Sigmoid colon (tissue), 7 donors: Measurements from ENCODE around the gene STARD3NL. TPM values are rescaled to one million over a fixed set of nuclear protein-coding genes. Genes with fewer than 3 reads are reported as not detected.

Experiments
- DNase-seq: peaks from one replicate; pipeline ENCODE4 v3.0.0-alpha.2; 2019
- H3K27ac ChIP-seq, 4 donors: fragments of 200-600 bp; sonication (generic); one replicate each; pipeline ENCODE4 v1.5.1; 2016 to 2019; ENCODE audit warnings: mild to moderate bottlenecking in 1 of 4
- H3K27me3 ChIP-seq, 3 donors: fragments of 200-600 bp; sonication (generic); one replicate each; pipeline ENCODE4 v1.5.1; 2019; ENCODE audit warnings: mild to moderate bottlenecking in 1 of 3
- H3K36me3 ChIP-seq, 4 donors: fragments of 200-600 bp; sonication (generic); one replicate each; pipeline ENCODE4 v1.5.1; 2016 to 2019
- H3K4me1 ChIP-seq, 4 donors: fragments of 200-600 bp; sonication (generic); one replicate each; pipeline ENCODE4 v1.5.1; 2017 to 2019
- H3K4me3 ChIP-seq, 4 donors: fragments of 200-600 bp; sonication (generic); one replicate each; pipeline ENCODE4 v1.5.1; 2017 to 2019; ENCODE audit warnings: mild to moderate bottlenecking in 2 of 4, moderate library complexity in 1 of 4
- H3K9me3 ChIP-seq, 4 donors: fragments of 200-600 bp in 3 of 4; sonication (generic) in 3 of 4; one replicate each; pipeline versions ENCODE4 v1.5.1 to v1.6.1; 2013 to 2019
- EP300 ChIP-seq, 4 donors: sonication (generic); formaldehyde crosslinking; IDR thresholded peaks; one replicate each; pipeline ENCODE4 v1.6.1; 2017; ENCODE audit warnings: antibody characterized with exemption in 4 of 4
- POLR2A ChIP-seq, 2 donors: fragments of 450-650 bp; IDR thresholded peaks; one replicate each; pipeline ENCODE4 v1.6.1; 2016; ENCODE audit warnings: antibody characterized with exemption in 2 of 2, mild to moderate bottlenecking in 2 of 2, moderate library complexity in 2 of 2
- POLR2AphosphoS5 ChIP-seq, 4 donors: sonication (generic); formaldehyde crosslinking; IDR thresholded peaks; one replicate each; pipeline ENCODE4 v1.6.1; 2017; ENCODE audit warnings: antibody characterized with exemption in 4 of 4
- WGBS, 2 donors: extraction: QIAGEN DNeasy Blood & Tissue Kit; methylation state at CpG; one replicate each; pipeline ENCODE4 v1.1.7; 2013; 5-methylcytosine and 5-hydroxymethylcytosine counted together
- intact Hi-C: fragments of 100-400 bp; cut with DNase I; formaldehyde crosslinking; loops from one replicate; pipeline ENCODE4 v1.15.1; 2023
- polyA plus RNA-seq, 3 donors: library from polyadenylated mRNA; stranded (reverse); fragments of 200-250 nt; gene quantifications; one replicate each; pipeline ENCODE4 v1.2.3, GENCODE V29; 2013
- total RNA-seq, 4 donors: library from RNA; depleted of rRNA; stranded (reverse); fragments of >200 nt; gene quantifications; one replicate each; pipeline ENCODE4 v1.1.0, GENCODE V29; 2016
- TF ChIP-seq, protein P1 (sequence below), 4 experiments: fragments of 450-650 bp in 3 of 4; fragments of 200-600 bp in 1 of 4; IDR thresholded peaks; one replicate each; pipeline ENCODE4 v1.5.1; 2016 to 2019; ENCODE audit warnings: antibody characterized with exemption in 4 of 4, mild to moderate bottlenecking in 3 of 4, moderate library complexity in 2 of 4
- donor health status: healthy with polysubstance abuse.
- donor health status: Bipolar disorder and iron deficiency.
- donor health status: healthy.

Gene STARD3NL
- total and polyA plus RNA-seq, 7 donors: 26.3 to 67.6 (median 36.0) TPM

DNA sequence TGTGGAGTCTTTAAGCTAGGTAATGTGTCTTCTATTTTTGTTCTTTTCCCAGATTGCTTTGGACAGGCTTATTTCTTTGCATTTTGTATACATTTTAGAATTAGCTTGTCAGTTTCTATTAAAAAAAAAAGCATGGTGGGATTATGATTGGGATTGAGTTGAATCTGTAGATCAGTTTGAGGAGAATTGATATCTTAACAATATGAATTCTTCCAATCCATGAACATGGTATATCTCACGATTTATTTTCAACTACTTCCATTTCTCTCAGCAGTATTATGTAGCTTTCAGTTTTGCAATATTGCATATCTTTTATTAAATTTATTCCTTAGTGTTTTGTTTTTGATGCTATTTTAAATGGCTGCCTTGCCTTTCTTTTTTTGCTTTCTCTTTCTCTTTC lies 13.7 kb downstream of the STARD3NL start:
- TF ChIP-seq, protein P1, sequence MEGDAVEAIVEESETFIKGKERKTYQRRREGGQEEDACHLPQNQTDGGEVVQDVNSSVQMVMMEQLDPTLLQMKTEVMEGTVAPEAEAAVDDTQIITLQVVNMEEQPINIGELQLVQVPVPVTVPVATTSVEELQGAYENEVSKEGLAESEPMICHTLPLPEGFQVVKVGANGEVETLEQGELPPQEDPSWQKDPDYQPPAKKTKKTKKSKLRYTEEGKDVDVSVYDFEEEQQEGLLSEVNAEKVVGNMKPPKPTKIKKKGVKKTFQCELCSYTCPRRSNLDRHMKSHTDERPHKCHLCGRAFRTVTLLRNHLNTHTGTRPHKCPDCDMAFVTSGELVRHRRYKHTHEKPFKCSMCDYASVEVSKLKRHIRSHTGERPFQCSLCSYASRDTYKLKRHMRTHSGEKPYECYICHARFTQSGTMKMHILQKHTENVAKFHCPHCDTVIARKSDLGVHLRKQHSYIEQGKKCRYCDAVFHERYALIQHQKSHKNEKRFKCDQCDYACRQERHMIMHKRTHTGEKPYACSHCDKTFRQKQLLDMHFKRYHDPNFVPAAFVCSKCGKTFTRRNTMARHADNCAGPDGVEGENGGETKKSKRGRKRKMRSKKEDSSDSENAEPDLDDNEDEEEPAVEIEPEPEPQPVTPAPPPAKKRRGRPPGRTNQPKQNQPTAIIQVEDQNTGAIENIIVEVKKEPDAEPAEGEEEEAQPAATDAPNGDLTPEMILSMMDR (IDR thresholded peaks at IDR 0.05): no peak
- no peak for TF ChIP-seq POLR2A (IDR thresholded peaks at IDR 0.05)
- no peak for TF ChIP-seq POLR2AphosphoS5 (IDR thresholded peaks at IDR 0.05)
- TF ChIP-seq EP300 (IDR thresholded peaks at IDR 0.05): no peak
- Histone ChIP-seq H3K27me3 (no peaks in the 10 kb centered on the region), H3K4me3 (no peak overlapping the region), H3K4me1 (peaks cover 0 to 33% (median 16%) of the 10 kb centered on the region in 4 donors), H3K36me3 (no peaks in the 10 kb centered on the region), H3K9me3 (peaks cover 0 to 10% (median 0%) of the 10 kb centered on the region in 4 donors), H3K27ac (no peak overlapping the region)
- intact Hi-C loops: no loop called here
- no peak for DNase-seq
- 94 to 96% methylated on average over 1 of the region's 1 CpG for WGBS, 2 donors

DNA sequence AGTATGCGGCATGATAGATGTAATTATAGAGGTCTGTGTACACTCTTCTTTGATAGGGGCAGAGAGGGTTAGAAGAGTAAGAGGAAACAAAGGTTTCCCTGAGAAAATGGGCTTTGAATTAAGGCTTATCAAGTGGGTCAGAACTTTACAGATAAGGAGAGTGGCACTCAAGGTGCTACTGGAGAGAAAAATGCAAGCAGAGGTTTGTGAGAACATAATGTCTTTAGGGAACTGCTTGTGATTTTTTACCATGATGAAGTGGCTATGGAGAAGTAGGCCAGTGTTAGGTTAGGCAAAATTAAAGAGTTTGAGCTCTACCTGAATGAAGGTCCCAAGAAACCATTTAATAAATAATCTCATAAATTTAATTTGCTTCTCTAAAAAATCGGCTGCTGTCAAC lies 14.3 kb downstream of the STARD3NL start:
- Histone ChIP-seq H3K4me1 (peaks cover 0 to 34% (median 19%) of the 10 kb centered on the region in 4 donors), H3K9me3 (peaks cover 0 to 10% (median 0%) of the 10 kb centered on the region in 4 donors), H3K27me3 (no peaks in the 10 kb centered on the region), H3K27ac (no peak overlapping the region), H3K4me3 (no peak overlapping the region), H3K36me3 (no peaks in the 10 kb centered on the region)
- TF ChIP-seq POLR2AphosphoS5 (IDR thresholded peaks at IDR 0.05) (no peak), EP300 (IDR thresholded peaks at IDR 0.05) (no peak), POLR2A (IDR thresholded peaks at IDR 0.05) (no peak)
- TF ChIP-seq, protein P1 (IDR thresholded peaks at IDR 0.05): no peak
- WGBS, 2 donors: 93 to 94% methylated on average over 2 of the region's 2 CpGs
- DNase-seq: no peak
- intact Hi-C loops: no loop called here

DNA sequence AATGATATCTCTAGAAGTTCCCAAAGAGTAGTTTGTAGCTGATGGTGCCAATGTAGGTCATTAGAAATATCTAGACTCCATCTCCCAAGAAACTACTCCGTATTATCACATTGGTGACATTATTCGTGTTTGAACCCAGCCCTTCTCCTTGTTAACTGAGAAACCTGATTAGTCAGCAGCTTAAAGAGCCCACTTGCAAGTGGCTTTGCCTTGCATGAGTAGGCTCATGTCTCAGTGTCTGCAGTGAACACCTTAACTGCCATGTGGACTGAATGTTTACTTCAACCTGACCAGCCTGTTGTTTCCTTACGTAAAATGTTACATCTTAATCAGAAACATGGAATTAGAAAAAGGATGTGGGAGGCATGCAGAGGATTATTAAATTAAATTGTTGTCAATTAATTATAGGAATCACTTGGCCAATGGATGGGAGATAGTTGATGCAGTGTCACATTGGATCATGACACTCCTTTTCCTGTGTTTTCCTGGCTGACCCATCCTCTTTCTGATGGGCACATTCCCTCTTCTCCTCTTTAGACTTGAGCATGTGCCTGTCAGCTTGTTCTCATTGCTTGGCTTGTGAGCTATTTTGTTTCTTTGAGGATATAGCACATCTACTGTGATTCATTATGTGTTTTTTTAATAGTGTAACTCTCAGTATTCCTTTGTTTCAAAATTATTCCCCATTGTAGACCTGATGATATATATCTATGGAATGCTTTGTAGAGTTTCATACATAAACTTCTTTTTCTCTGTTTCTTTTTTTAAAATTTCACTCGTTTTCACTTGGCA lies 18.0 kb downstream of the STARD3NL start:
- DNase-seq: no peak
- WGBS, 2 donors: 90 to 91% methylated on average over 4 of the region's 4 CpGs
- H3K27ac ChIP-seq: peak overlapping the region in 1 of 4 donors; percentile 3

DNA sequence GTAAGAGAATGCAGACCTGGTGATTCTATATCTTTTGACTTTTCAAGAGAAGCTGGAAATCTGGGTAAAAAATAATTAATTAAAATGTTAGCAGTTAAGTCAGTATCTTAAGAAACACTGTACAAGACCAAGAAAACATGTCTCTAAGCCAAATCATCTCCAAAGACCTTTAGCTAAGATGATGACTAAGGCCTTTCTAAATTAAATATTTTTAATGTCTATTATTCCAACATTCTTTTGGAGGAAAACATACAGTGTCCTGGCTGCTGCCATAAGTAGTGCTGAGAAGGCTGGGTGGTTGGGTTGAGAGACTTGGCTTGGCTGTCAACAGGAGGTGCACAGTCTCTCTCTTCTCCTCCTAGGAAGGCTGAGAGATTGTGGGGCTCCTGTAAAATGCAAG lies 20.3 kb downstream of the STARD3NL start:
- no peaks in the 10 kb centered on the region for H3K9me3 ChIP-seq
- H3K4me1 ChIP-seq: peaks cover 0 to 53% (median 41%) of the 10 kb centered on the region in 4 donors
- intact Hi-C loops: no loop called here
- H3K4me3 ChIP-seq: no peak overlapping the region
- no peak overlapping the region for H3K27ac ChIP-seq
- H3K27me3 ChIP-seq: no peaks in the 10 kb centered on the region
- no peak for DNase-seq
- TF ChIP-seq, protein P1 (IDR thresholded peaks at IDR 0.05): no peak
- TF ChIP-seq EP300 (IDR thresholded peaks at IDR 0.05) (no peak), POLR2A (IDR thresholded peaks at IDR 0.05) (no peak), POLR2AphosphoS5 (IDR thresholded peaks at IDR 0.05) (no peak)
- H3K36me3 ChIP-seq: no peaks in the 10 kb centered on the region

More for the DNA sequence above, 18.0 kb downstream of the STARD3NL start:
- TF ChIP-seq, protein P1 (IDR thresholded peaks at IDR 0.05): no peak
- no peak for TF ChIP-seq POLR2AphosphoS5 (IDR thresholded peaks at IDR 0.05)
- no peak for TF ChIP-seq EP300 (IDR thresholded peaks at IDR 0.05)
- TF ChIP-seq POLR2A (IDR thresholded peaks at IDR 0.05): no peak
- peaks cover 0 to 10% (median 0%) of the 10 kb centered on the region in 4 donors for H3K9me3 ChIP-seq
- no peaks in the 10 kb centered on the region for H3K36me3 ChIP-seq
- no peak overlapping the region for H3K4me3 ChIP-seq
- H3K4me1 ChIP-seq: peaks cover 0 to 53% (median 41%) of the 10 kb centered on the region in 4 donors
- intact Hi-C loops: no loop called here
- H3K27me3 ChIP-seq: no peaks in the 10 kb centered on the region
